GM23338 (cell line): ENCODE results near the gene DIAPH1. TPM values are rescaled to one million over a fixed set of nuclear protein-coding genes. Genes with fewer than 3 reads are reported as not detected.

Experiments
- ATAC-seq: fragments of 200-7000 bp; cut with Tn5 transposase; 3 replicates; pipeline ENCODE4 v1.9.1; 2020
- DNase-seq: peaks from one replicate; pipeline ENCODE4 v3.0.0-alpha.2; 2015; ENCODE audit warnings: low spot score
- H2AFZ ChIP-seq: fragments of 200-600 bp; sonication (generic); 2 replicates; pipeline ENCODE4 v1.8.0; 2016; ENCODE audit warnings: antibody characterized with exemption, mild to moderate bottlenecking, moderate library complexity
- H3F3A ChIP-seq: fragments of 200-600 bp; sonication (generic); replicated peaks from 2 replicates; pipeline ENCODE4 v1.8.0; 2017; ENCODE audit warnings: antibody characterized with exemption, mixed run types, low read depth
- H3K27ac ChIP-seq: fragments of 200-600 bp; sonication (generic); 2 replicates; pipeline ENCODE4 v1.6.1; 2016; ENCODE audit warnings: low read depth
- H3K27me3 ChIP-seq: fragments of 200-600 bp; sonication (generic); 2 replicates; pipeline ENCODE4 v1.8.0; 2016; ENCODE audit warnings: mild to moderate bottlenecking, mixed run types, moderate library complexity; ENCODE audit not compliant: insufficient read depth
- H3K36me3 ChIP-seq: fragments of 200-600 bp; sonication (generic); 2 replicates; pipeline ENCODE4 v1.8.0; 2016; ENCODE audit warnings: mild to moderate bottlenecking; ENCODE audit not compliant: insufficient read depth
- H3K4me1 ChIP-seq: fragments of 200-600 bp; sonication (generic); 2 replicates; pipeline ENCODE4 v1.8.0; 2016; ENCODE audit warnings: mild to moderate bottlenecking, moderate library complexity; ENCODE audit not compliant: insufficient read depth
- H3K4me2 ChIP-seq: fragments of 200-600 bp; sonication (generic); 2 replicates; pipeline ENCODE4 v1.7.1; 2017; ENCODE audit warnings: mixed run types
- H3K4me3 ChIP-seq: fragments of 200-600 bp; sonication (generic); 2 replicates; pipeline ENCODE4 v1.6.1; 2016; ENCODE audit warnings: mixed run types
- H3K79me2 ChIP-seq: fragments of 200-600 bp; sonication (generic); replicated peaks from 2 replicates; pipeline ENCODE4 v1.8.0; 2017; ENCODE audit warnings: mild to moderate bottlenecking; ENCODE audit not compliant: insufficient read depth
- H3K9me2 ChIP-seq: fragments of 200-600 bp; sonication (generic); 2 replicates; pipeline ENCODE4 v1.8.0; 2017; ENCODE audit not compliant: insufficient read depth
- H4K20me1 ChIP-seq: fragments of 200-600 bp; sonication (generic); replicated peaks from 2 replicates; pipeline ENCODE4 v1.8.0; 2017; ENCODE audit warnings: mild to moderate bottlenecking; ENCODE audit not compliant: insufficient read depth
- H3K27ac Mint-ChIP-seq: 2 replicates; pipeline ENCODE4 v1.8.0; 2020; ENCODE audit warnings: inconsistent platforms, mild to moderate bottlenecking, moderate library complexity, mixed read lengths
- H3K27me3 Mint-ChIP-seq: 3 replicates; pipeline ENCODE4 v1.8.0; 2022; ENCODE audit warnings: low read depth, mild to moderate bottlenecking, moderate library complexity, mixed read lengths, inconsistent platforms; ENCODE audit not compliant: insufficient read depth, poor library complexity
- H3K36me3 Mint-ChIP-seq: 3 replicates; pipeline ENCODE4 v1.8.0; 2021; ENCODE audit warnings: low read depth, mild to moderate bottlenecking, inconsistent platforms, moderate library complexity, mixed read lengths
- H3K4me1 Mint-ChIP-seq: 3 replicates; pipeline ENCODE4 v1.8.0; 2020; ENCODE audit warnings: mild to moderate bottlenecking, inconsistent platforms, mixed read lengths
- H3K4me3 Mint-ChIP-seq: 3 replicates; pipeline ENCODE4 v1.8.0; 2021; ENCODE audit warnings: moderate library complexity, mild to moderate bottlenecking, inconsistent platforms, mixed read lengths
- H3K9me3 Mint-ChIP-seq: 3 replicates; pipeline ENCODE4 v1.8.0; 2020; ENCODE audit warnings: moderate library complexity, mild to moderate bottlenecking, inconsistent platforms, mixed read lengths
- CREB1 ChIP-seq: fragments of 250-450 bp; sonication (Bioruptor Pico); IDR thresholded peaks from 2 replicates; pipeline ENCODE4 v1.5.0; 2020; ENCODE audit warnings: low read depth, mild to moderate bottlenecking, moderate library complexity
- ETS1 ChIP-seq: IDR thresholded peaks from 2 replicates; pipeline ENCODE4 v1.6.1; 2016; ENCODE audit warnings: antibody characterized with exemption
- EZH2 ChIP-seq: fragments of 200-600 bp; sonication (generic); IDR thresholded peaks from one replicate; pipeline ENCODE4 v1.8.0; 2017; ENCODE audit warnings: antibody characterized with exemption, mild to moderate bottlenecking, low read depth; ENCODE audit not compliant: unreplicated experiment
- EZH2phosphoT487 ChIP-seq: fragments of 200-600 bp; sonication (generic); IDR thresholded peaks from one replicate; pipeline ENCODE4 v1.8.1; 2018; ENCODE audit warnings: antibody characterized with exemption; ENCODE audit not compliant: unreplicated experiment
- NANOG ChIP-seq: IDR thresholded peaks from 2 replicates; pipeline ENCODE4 v1.6.1; 2016; ENCODE audit warnings: antibody characterized with exemption, borderline replicate concordance
- POLR2AphosphoS5 ChIP-seq: IDR thresholded peaks from 2 replicates; pipeline ENCODE4 v1.6.1; 2016; ENCODE audit warnings: antibody characterized with exemption, low read depth
- STAT1 ChIP-seq: IDR thresholded peaks from one replicate; pipeline ENCODE4 v1.6.1; 2016; ENCODE audit warnings: antibody characterized with exemption; ENCODE audit not compliant: unreplicated experiment
- ZNF114 ChIP-seq: fragments of 250-450 bp; sonication (Bioruptor Pico); IDR thresholded peaks from 2 replicates; pipeline ENCODE4 v1.5.0; 2020; ENCODE audit warnings: mild to moderate bottlenecking, moderate library complexity
- ZNF331 ChIP-seq: fragments of 250-450 bp; sonication (Bioruptor Pico); IDR thresholded peaks from 2 replicates; pipeline ENCODE4 v1.5.0; 2020; ENCODE audit warnings: low read depth, mild to moderate bottlenecking, moderate library complexity
- polyA plus RNA-seq: library from polyadenylated mRNA; unstranded; fragments of >200 nt; fragmentation: Nextera tagmentation; extraction: Ambion mirVana; gene quantifications from 2 replicates; pipeline ENCODE4 v1.2.1, GENCODE V29; 2016
- total RNA-seq: library from RNA; depleted of rRNA; stranded (reverse); fragments of >200 nt; shearing (Covaris generic); gene quantifications from 2 replicates; pipeline ENCODE4 v1.2.3, GENCODE V29; 2014
- TF ChIP-seq, protein P1 (sequence below): fragments of 250-450 bp; sonication (Bioruptor Pico); IDR thresholded peaks from 2 replicates; pipeline ENCODE4 v1.5.0; 2020; ENCODE audit warnings: mild to moderate bottlenecking, moderate library complexity
- TF ChIP-seq, protein P2 (sequence below), 2 experiments: fragments of 200-600 bp in 1 of 2; sonication (generic) in 1 of 2; conservative IDR thresholded peaks; 2 replicates each; pipeline versions ENCODE4 v1.5.1 to v1.6.1; 2016 to 2017; ENCODE audit warnings: antibody characterized with exemption in 2 of 2, low read depth in 2 of 2, mild to moderate bottlenecking in 2 of 2, moderate library complexity in 1 of 2

Gene DIAPH1
- total and polyA plus RNA-seq, 2 experiments from 2014 or later: 42.9 to 104 TPM

DNA sequence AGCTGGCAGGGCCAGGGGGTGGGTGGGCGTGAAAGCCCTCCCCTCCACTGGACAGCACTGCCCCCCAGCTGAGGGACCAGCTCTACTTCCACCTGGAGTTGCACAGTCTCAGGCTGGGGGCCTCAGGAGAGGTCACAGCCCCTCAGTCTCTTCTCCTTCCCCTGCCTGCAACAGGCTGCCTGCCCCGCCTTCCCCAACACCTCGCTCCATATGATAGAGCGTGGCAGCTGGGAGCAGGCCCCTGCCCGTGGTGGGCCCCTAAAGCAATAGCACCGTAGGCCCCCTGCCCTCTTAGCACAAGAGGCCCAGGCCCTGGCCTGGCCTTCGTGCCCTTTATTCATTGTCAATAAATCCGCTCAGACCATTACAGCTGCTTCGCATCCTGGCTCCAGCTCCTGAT, 21.9 kb upstream of the DIAPH1 start (continued):
- TF ChIP-seq, protein P1, sequence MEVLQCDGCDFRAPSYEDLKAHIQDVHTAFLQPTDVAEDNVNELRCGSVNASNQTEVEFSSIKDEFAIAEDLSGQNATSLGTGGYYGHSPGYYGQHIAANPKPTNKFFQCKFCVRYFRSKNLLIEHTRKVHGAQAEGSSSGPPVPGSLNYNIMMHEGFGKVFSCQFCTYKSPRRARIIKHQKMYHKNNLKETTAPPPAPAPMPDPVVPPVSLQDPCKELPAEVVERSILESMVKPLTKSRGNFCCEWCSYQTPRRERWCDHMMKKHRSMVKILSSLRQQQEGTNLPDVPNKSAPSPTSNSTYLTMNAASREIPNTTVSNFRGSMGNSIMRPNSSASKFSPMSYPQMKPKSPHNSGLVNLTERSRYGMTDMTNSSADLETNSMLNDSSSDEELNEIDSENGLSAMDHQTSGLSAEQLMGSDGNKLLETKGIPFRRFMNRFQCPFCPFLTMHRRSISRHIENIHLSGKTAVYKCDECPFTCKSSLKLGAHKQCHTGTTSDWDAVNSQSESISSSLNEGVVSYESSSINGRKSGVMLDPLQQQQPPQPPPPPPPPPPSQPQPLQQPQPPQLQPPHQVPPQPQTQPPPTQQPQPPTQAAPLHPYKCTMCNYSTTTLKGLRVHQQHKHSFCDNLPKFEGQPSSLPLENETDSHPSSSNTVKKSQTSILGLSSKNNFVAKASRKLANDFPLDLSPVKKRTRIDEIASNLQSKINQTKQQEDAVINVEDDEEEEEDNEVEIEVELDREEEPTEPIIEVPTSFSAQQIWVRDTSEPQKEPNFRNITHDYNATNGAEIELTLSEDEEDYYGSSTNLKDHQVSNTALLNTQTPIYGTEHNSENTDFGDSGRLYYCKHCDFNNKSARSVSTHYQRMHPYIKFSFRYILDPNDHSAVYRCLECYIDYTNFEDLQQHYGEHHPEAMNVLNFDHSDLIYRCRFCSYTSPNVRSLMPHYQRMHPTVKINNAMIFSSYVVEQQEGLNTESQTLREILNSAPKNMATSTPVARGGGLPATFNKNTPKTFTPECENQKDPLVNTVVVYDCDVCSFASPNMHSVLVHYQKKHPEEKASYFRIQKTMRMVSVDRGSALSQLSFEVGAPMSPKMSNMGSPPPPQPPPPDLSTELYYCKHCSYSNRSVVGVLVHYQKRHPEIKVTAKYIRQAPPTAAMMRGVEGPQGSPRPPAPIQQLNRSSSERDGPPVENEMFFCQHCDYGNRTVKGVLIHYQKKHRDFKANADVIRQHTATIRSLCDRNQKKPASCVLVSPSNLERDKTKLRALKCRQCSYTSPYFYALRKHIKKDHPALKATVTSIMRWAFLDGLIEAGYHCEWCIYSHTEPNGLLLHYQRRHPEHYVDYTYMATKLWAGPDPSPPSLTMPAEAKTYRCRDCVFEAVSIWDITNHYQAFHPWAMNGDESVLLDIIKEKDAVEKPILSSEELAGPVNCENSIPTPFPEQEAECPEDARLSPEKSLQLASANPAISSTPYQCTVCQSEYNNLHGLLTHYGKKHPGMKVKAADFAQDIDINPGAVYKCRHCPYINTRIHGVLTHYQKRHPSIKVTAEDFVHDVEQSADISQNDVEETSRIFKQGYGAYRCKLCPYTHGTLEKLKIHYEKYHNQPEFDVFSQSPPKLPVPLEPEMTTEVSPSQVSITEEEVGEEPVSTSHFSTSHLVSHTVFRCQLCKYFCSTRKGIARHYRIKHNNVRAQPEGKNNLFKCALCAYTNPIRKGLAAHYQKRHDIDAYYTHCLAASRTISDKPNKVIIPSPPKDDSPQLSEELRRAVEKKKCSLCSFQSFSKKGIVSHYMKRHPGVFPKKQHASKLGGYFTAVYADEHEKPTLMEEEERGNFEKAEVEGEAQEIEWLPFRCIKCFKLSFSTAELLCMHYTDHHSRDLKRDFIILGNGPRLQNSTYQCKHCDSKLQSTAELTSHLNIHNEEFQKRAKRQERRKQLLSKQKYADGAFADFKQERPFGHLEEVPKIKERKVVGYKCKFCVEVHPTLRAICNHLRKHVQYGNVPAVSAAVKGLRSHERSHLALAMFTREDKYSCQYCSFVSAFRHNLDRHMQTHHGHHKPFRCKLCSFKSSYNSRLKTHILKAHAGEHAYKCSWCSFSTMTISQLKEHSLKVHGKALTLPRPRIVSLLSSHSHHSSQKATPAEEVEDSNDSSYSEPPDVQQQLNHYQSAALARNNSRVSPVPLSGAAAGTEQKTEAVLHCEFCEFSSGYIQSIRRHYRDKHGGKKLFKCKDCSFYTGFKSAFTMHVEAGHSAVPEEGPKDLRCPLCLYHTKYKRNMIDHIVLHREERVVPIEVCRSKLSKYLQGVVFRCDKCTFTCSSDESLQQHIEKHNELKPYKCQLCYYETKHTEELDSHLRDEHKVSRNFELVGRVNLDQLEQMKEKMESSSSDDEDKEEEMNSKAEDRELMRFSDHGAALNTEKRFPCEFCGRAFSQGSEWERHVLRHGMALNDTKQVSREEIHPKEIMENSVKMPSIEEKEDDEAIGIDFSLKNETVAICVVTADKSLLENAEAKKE (CRISPR knock-in tag): no peak
- TF ChIP-seq CREB1 (CRISPR knock-in tag): no peak
- TF ChIP-seq ZNF114 (CRISPR knock-in tag): no peak
- no peak for TF ChIP-seq STAT1
- TF ChIP-seq EZH2phosphoT487: no peak
- TF ChIP-seq EZH2: no peak
- TF ChIP-seq ZNF331 (CRISPR knock-in tag): no peak
- TF ChIP-seq POLR2AphosphoS5: no peak

DNA sequence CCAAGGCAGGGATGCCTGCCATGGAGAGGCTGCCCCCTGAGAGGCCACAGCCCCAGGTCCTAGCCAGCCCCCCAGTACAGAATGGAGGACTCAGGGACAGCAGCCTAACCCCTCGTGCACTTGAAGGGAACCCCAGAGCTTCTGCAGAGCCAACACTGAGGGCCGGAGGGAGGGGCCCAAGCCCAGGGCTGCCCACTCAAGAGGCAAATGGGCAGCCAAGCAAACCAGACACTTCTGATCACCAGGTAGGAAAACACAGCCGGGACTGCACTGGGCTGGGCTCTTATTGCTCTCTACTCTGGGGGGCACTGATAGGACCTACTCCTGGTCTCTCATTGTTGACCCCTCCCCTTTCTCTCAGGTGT, 21.2 kb upstream of the DIAPH1 start:
- Histone ChIP-seq H4K20me1 (peaks cover 14% of the 10 kb centered on the region), H3K4me2 (no peak overlapping the region), H3K36me3 (0 out of 2 replicates have a peak, but pooled peaks cover 3% of the 10 kb centered on the region), H3K9me2 (no peaks in the 10 kb centered on the region), H3K27ac (no peak overlapping the region), H3K79me2 (peaks cover 16% of the 10 kb centered on the region), H2AFZ (no peak overlapping the region), H3K4me1 (peaks cover 19% of the 10 kb centered on the region), H3K27me3 (peaks cover 3% of the 10 kb centered on the region; the same call in 1 of the 2 replicates), H3F3A (0 out of 2 replicates have a peak, but pooled peaks cover 13% of the 10 kb centered on the region), H3K4me3 (no peak overlapping the region)
- Mint-ChIP-seq H3K4me3 (no peak overlapping the region), H3K9me3 (no peaks in the 10 kb centered on the region), H3K4me1 (peaks cover 29% of the 10 kb centered on the region), H3K36me3 (peaks cover 37% of the 10 kb centered on the region), H3K27ac (no peak overlapping the region), H3K27me3 (peaks cover 8% of the 10 kb centered on the region)
- TF ChIP-seq EZH2: no peak
- TF ChIP-seq EZH2phosphoT487: no peak
- no peak for TF ChIP-seq ZNF331 (CRISPR knock-in tag)
- no peak for TF ChIP-seq STAT1
- TF ChIP-seq, protein P2, sequence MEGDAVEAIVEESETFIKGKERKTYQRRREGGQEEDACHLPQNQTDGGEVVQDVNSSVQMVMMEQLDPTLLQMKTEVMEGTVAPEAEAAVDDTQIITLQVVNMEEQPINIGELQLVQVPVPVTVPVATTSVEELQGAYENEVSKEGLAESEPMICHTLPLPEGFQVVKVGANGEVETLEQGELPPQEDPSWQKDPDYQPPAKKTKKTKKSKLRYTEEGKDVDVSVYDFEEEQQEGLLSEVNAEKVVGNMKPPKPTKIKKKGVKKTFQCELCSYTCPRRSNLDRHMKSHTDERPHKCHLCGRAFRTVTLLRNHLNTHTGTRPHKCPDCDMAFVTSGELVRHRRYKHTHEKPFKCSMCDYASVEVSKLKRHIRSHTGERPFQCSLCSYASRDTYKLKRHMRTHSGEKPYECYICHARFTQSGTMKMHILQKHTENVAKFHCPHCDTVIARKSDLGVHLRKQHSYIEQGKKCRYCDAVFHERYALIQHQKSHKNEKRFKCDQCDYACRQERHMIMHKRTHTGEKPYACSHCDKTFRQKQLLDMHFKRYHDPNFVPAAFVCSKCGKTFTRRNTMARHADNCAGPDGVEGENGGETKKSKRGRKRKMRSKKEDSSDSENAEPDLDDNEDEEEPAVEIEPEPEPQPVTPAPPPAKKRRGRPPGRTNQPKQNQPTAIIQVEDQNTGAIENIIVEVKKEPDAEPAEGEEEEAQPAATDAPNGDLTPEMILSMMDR (conservative IDR thresholded peaks at IDR 0.05; ENCODE audit: low read depth in 2 of 2): no peak
- TF ChIP-seq ETS1: no peak
- no peak for TF ChIP-seq POLR2AphosphoS5
- TF ChIP-seq NANOG: no peak
- TF ChIP-seq ZNF114 (CRISPR knock-in tag): no peak
- no peak for DNase-seq
- ATAC-seq: no peak
